Measurements from ENCODE around the gene INSRR.

INSRR gene

DNA sequence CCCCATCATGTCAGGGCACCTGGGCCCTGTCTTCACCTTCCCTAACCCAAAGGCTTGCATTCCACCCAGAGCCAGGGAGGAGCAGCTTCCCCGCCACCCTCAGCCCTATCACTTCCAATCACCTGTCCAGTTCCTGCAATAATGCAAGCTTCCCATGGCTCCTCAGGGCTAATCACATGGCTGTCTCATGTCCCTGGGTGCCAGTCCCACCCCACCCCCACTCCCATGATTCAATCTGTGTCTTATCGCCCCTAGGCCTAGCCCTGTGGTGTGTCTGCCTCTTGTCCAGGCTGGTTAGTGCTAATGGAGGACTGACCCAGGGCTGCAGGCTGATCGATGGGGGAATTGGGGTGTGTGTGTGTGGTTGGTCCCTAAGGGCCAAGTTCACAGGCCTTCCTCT, 23.6 kb upstream of the INSRR start:
- Histone ChIP-seq H3K27ac (no peak overlapping the region), H3K36me3 (no peaks in the 10 kb centered on the region), H3K4me3 (ENCODE audit: low read depth in 1 of 2, low read length in 1 of 2) (no peak overlapping the region), H3K9me3 (no peaks in the 10 kb centered on the region), H3K4me1 (ENCODE audit: control insufficient read depth in 1 of 2, insufficient read depth in 1 of 2, low read depth in 1 of 2, low read length in 1 of 2) (no peaks in the 10 kb centered on the region), H3K27me3 (peaks cover 80% of the 10 kb centered on the region)
- TF ChIP-seq, protein P1, sequence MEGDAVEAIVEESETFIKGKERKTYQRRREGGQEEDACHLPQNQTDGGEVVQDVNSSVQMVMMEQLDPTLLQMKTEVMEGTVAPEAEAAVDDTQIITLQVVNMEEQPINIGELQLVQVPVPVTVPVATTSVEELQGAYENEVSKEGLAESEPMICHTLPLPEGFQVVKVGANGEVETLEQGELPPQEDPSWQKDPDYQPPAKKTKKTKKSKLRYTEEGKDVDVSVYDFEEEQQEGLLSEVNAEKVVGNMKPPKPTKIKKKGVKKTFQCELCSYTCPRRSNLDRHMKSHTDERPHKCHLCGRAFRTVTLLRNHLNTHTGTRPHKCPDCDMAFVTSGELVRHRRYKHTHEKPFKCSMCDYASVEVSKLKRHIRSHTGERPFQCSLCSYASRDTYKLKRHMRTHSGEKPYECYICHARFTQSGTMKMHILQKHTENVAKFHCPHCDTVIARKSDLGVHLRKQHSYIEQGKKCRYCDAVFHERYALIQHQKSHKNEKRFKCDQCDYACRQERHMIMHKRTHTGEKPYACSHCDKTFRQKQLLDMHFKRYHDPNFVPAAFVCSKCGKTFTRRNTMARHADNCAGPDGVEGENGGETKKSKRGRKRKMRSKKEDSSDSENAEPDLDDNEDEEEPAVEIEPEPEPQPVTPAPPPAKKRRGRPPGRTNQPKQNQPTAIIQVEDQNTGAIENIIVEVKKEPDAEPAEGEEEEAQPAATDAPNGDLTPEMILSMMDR (IDR thresholded peaks at IDR 0.05) = no peak

GRCh38 chr1:156881663-156882062, 22.7 kb upstream of the INSRR start:
- H3K4me1 ChIP-seq (ENCODE audit: control insufficient read depth in 1 of 2, insufficient read depth in 1 of 2, low read depth in 1 of 2, low read length in 1 of 2) = no peaks in the 10 kb centered on the region
- H3K4me3 ChIP-seq (ENCODE audit: low read depth in 1 of 2, low read length in 1 of 2) = no peak overlapping the region
- TF ChIP-seq, protein P1 (IDR thresholded peaks at IDR 0.05) = no peak
- H3K27me3 ChIP-seq = peaks cover 80% of the 10 kb centered on the region
- no peaks in the 10 kb centered on the region for H3K9me3 ChIP-seq
- H3K36me3 ChIP-seq = no peaks in the 10 kb centered on the region
- no peak overlapping the region for H3K27ac ChIP-seq

DNA sequence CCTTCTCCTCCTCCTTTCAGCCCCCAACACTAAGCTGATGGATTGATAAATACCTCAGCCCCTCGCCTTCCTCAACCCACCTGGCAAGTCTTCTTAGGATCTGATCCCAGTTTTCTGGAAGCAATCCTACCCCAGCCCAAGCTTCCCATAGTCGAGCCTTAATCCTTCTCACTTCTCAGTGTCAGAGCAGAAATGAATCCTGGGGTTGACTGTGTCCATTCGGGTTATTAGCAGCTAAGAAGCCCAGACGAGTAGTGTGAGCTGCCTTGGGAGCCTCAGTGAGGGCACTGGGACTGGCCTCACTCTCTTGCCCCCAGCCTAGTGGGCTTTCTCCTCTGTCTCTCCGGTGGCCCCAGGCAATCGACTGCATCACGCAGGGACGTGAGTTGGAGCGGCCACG, 22.2 kb upstream of the INSRR start:
- no peaks in the 10 kb centered on the region for H3K9me3 ChIP-seq
- no peak overlapping the region for H3K27ac ChIP-seq
- TF ChIP-seq, protein P1 (IDR thresholded peaks at IDR 0.05) = no peak
- no peak overlapping the region for H3K4me3 ChIP-seq (ENCODE audit: low read depth in 1 of 2, low read length in 1 of 2)
- no peaks in the 10 kb centered on the region for H3K36me3 ChIP-seq
- peaks cover 80% of the 10 kb centered on the region for H3K27me3 ChIP-seq
- no peaks in the 10 kb centered on the region for H3K4me1 ChIP-seq (ENCODE audit: control insufficient read depth in 1 of 2, insufficient read depth in 1 of 2, low read depth in 1 of 2, low read length in 1 of 2)

DNA sequence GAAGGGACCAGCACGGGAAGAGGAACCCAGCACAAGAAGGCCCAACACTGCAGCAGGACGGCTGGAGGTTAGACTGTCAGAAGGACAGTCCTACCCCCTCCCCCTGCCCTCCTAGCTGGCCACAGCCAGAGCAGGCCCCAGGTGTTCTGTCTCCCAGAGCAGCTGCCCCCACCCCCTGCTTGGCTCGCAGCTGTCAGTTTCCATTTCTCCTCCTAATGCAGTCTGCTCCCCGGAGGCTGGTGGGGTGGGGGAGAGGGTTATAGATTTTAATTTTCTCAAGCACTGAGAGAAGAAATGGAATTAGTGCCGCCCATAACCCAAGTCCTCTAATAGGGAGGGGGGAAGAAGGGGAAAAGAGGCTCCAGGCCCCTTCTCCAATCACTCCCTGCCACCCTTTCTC, 21.6 kb upstream of the INSRR start:
- H3K27ac ChIP-seq = no peak overlapping the region
- no peaks in the 10 kb centered on the region for H3K9me3 ChIP-seq
- H3K27me3 ChIP-seq = peaks cover 80% of the 10 kb centered on the region
- no peak overlapping the region for H3K4me3 ChIP-seq (ENCODE audit: low read depth in 1 of 2, low read length in 1 of 2)
- TF ChIP-seq, protein P1 (IDR thresholded peaks at IDR 0.05) = no peak
- no peaks in the 10 kb centered on the region for H3K36me3 ChIP-seq
- no peaks in the 10 kb centered on the region for H3K4me1 ChIP-seq (ENCODE audit: control insufficient read depth in 1 of 2, insufficient read depth in 1 of 2, low read depth in 1 of 2, low read length in 1 of 2)

- TF ChIP-seq, protein P1 (IDR thresholded peaks at IDR 0.05) = no peak
- H3K36me3 ChIP-seq = no peaks in the 10 kb centered on the region
- no peaks in the 10 kb centered on the region for H3K9me3 ChIP-seq
- H3K4me3 ChIP-seq (ENCODE audit: low read depth in 1 of 2, low read length in 1 of 2) = no peak overlapping the region
- no peaks in the 10 kb centered on the region for H3K4me1 ChIP-seq (ENCODE audit: control insufficient read depth in 1 of 2, insufficient read depth in 1 of 2, low read depth in 1 of 2, low read length in 1 of 2)
- H3K27me3 ChIP-seq = peaks cover 82% of the 10 kb centered on the region
- no peak overlapping the region for H3K27ac ChIP-seq
Observed at GRCh38 chr1:156879876-156880275, 21.0 kb upstream of the INSRR start.

All from neutrophil (primary cell).